ENCODE measurements around the gene LSAMP. TPM values are rescaled to one million over a fixed set of nuclear protein-coding genes. Genes with fewer than 3 reads are reported as not detected.

The LSAMP gene
- total and polyA plus RNA-seq, 2 of the 4 experiments (the other 2 are of a cell fraction), result 7.9 to 8.0 TPM

GRCh38 chr3:115977866-115978265, 467.4 kb downstream of the LSAMP start:
- TF ChIP-seq RCOR1 (IDR thresholded peaks at IDR 0.05; ENCODE audit: insufficient replicate concordance, low read length) (no peak), MAFK (IDR thresholded peaks at IDR 0.05; ENCODE audit: low read depth, low read length) (no peak), RAD21 (IDR thresholded peaks at IDR 0.05; ENCODE audit: low read length) (no peak), POLR2A (IDR thresholded peaks at IDR 0.05; ENCODE audit: low read depth, low read length) (no peak), MAZ (IDR thresholded peaks at IDR 0.05; ENCODE audit: borderline replicate concordance, low read depth, low read length) (no peak), FOS (IDR thresholded peaks at IDR 0.05; ENCODE audit: low read depth, low read length) (no peak), CEBPB (IDR thresholded peaks at IDR 0.05; ENCODE audit: low read depth, low read length) (no peak), MXI1 (IDR thresholded peaks at IDR 0.05; ENCODE audit: borderline replicate concordance, low read depth, low read length) (no peak), BHLHE40 (IDR thresholded peaks at IDR 0.05; ENCODE audit: low read depth, low read length) (no peak), RFX5 (IDR thresholded peaks at IDR 0.05; ENCODE audit: low read depth, low read length) (no peak), CHD1 (IDR thresholded peaks at IDR 0.05; ENCODE audit: low read depth, low read length) (no peak), NFE2L2 (IDR thresholded peaks at IDR 0.05; ENCODE audit: low read depth, low read length) (no peak), SMC3 (IDR thresholded peaks at IDR 0.05; ENCODE audit: low read depth, low read length) (no peak), ELK1 (IDR thresholded peaks at IDR 0.05; ENCODE audit: borderline replicate concordance, low read depth, low read length) (no peak)
- TF ChIP-seq, protein P1, sequence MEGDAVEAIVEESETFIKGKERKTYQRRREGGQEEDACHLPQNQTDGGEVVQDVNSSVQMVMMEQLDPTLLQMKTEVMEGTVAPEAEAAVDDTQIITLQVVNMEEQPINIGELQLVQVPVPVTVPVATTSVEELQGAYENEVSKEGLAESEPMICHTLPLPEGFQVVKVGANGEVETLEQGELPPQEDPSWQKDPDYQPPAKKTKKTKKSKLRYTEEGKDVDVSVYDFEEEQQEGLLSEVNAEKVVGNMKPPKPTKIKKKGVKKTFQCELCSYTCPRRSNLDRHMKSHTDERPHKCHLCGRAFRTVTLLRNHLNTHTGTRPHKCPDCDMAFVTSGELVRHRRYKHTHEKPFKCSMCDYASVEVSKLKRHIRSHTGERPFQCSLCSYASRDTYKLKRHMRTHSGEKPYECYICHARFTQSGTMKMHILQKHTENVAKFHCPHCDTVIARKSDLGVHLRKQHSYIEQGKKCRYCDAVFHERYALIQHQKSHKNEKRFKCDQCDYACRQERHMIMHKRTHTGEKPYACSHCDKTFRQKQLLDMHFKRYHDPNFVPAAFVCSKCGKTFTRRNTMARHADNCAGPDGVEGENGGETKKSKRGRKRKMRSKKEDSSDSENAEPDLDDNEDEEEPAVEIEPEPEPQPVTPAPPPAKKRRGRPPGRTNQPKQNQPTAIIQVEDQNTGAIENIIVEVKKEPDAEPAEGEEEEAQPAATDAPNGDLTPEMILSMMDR (conservative IDR thresholded peaks at IDR 0.05; ENCODE audit: low read depth, low read length), result no peak
- TF ChIP-seq, protein P2, sequence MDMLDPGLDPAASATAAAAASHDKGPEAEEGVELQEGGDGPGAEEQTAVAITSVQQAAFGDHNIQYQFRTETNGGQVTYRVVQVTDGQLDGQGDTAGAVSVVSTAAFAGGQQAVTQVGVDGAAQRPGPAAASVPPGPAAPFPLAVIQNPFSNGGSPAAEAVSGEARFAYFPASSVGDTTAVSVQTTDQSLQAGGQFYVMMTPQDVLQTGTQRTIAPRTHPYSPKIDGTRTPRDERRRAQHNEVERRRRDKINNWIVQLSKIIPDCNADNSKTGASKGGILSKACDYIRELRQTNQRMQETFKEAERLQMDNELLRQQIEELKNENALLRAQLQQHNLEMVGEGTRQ (IDR thresholded peaks at IDR 0.05; ENCODE audit: low read depth, low read length), result no peak

More at GRCh38 chr3:115977866-115978265, 467.4 kb downstream of the LSAMP start:
- Histone ChIP-seq H3K18ac (ENCODE audit: low read depth, low read length) (no peak overlapping the region), H3K4me3 (ENCODE audit: insufficient read depth, low read depth, low read length) (no peak overlapping the region), H2AK5ac (ENCODE audit: low read depth, low read length) (no peak overlapping the region), H3K9me3 (ENCODE audit: control insufficient read depth, insufficient read depth, low read length) (no peaks in the 10 kb centered on the region), H3K9me1 (ENCODE audit: insufficient read depth, low read length) (no peaks in the 10 kb centered on the region; the same call in 1 of the 2 replicates), H3K27ac (ENCODE audit: insufficient read depth, low read length) (no peak overlapping the region), H2BK5ac (ENCODE audit: low read depth, low read length, poor library complexity, severe bottlenecking) (no peak overlapping the region), H3K79me1 (ENCODE audit: low read depth in 1 of 2, low read length in 2 of 2) (no peaks in the 10 kb centered on the region), H4K8ac (ENCODE audit: low read depth in 2 of 2, low read length in 2 of 2) (no peak overlapping the region), H4K5ac (ENCODE audit: low read depth, low read length) (no peak overlapping the region), H3K9ac (ENCODE audit: low read depth, low read length) (no peak overlapping the region), H3K27me3 (ENCODE audit: control insufficient read depth, insufficient read depth, low read length) (no peaks in the 10 kb centered on the region; the same call in 1 of the 2 replicates), H2AFZ (replicated peaks; ENCODE audit: low read length, poor library complexity) (no peak overlapping the region), H3K14ac (replicated peaks; ENCODE audit: low read depth, low read length) (no peak overlapping the region), H2BK120ac (ENCODE audit: low read depth, low read length) (no peak overlapping the region), H3K4ac (ENCODE audit: low read depth, low read length) (no peak overlapping the region), H4K91ac (ENCODE audit: insufficient read depth, low read depth, low read length) (no peak overlapping the region), H2BK20ac (ENCODE audit: low read depth, low read length) (no peak overlapping the region), H3K4me1 (ENCODE audit: control insufficient read depth, insufficient read depth, low read length) (no peaks in the 10 kb centered on the region; the same call in 1 of the 2 replicates), H3K23ac (ENCODE audit: low read depth, low read length) (no peak overlapping the region), H3K56ac (ENCODE audit: extremely low read depth, insufficient read depth, low read length) (no peak overlapping the region), H2AK9ac (replicated peaks; ENCODE audit: low read depth, low read length, poor library complexity) (no peak overlapping the region), H2BK15ac (ENCODE audit: low read depth, low read length) (no peak overlapping the region), H3K36me3 (ENCODE audit: control insufficient read depth, insufficient read depth, low read length) (no peaks in the 10 kb centered on the region), H3K4me2 (ENCODE audit: low read depth, low read length) (no peak overlapping the region), H4K20me1 (ENCODE audit: insufficient read depth, low read length) (no peaks in the 10 kb centered on the region)
- no peak for DNase-seq
- no TSS peak for BruUV-seq (replicated peaks)
- dilution Hi-C loops (cut with HindIII; ENCODE audit: low sequenced_read_pairs, unreplicated experiment) (no loop called here), intact Hi-C loops (cut with micrococcal nuclease) (no loop called here), in situ Hi-C loops (cut with MboI; ENCODE audit: low sequenced_read_pairs) (no loop called here)
- ChIA-PET CTCF (no interaction called here), POLR2A (ENCODE audit: unreplicated experiment) (no interaction called here)
- no CpG with 5 or more reads among the region's 4 CpGs for WGBS, 2 experiments (ENCODE audit: extremely low coverage in 2 of 2, insufficient read length in 1 of 2)
- ATAC-seq (ENCODE audit: low read depth), result no peak
